Suprapubic skin (tissue), 4 donors: ENCODE results near the gene IGF2R.

ENCODE experiments used
- EP300 ChIP-seq: sonication (generic); formaldehyde crosslinking; IDR thresholded peaks from one replicate; pipeline ENCODE4 v1.6.1; 2017; ENCODE audit warnings: antibody characterized with exemption
- POLR2A ChIP-seq, 2 donors: fragments of 450-650 bp; IDR thresholded peaks; one replicate each; pipeline ENCODE4 v1.6.1; 2017; ENCODE audit warnings: antibody characterized with exemption in 2 of 2, mild to moderate bottlenecking in 2 of 2, moderate library complexity in 2 of 2
- POLR2AphosphoS5 ChIP-seq, 3 donors: sonication (generic); formaldehyde crosslinking; IDR thresholded peaks; one replicate each; pipeline ENCODE4 v1.6.1; 2017; ENCODE audit warnings: antibody characterized with exemption in 3 of 3
- TF ChIP-seq, protein P1 (sequence below), 2 donors: fragments of 200-600 bp in 1 of 2; fragments of 450-650 bp in 1 of 2; sonication (generic) in 1 of 2; IDR thresholded peaks; one replicate each; pipeline ENCODE4 v1.5.1; 2016 to 2019; ENCODE audit warnings: antibody characterized with exemption in 2 of 2, mild to moderate bottlenecking in 1 of 2, moderate library complexity in 1 of 2

GRCh38 chr6:159996626-159997497 lies 28.0 kb downstream of the IGF2R start:
- TF ChIP-seq, protein P1, sequence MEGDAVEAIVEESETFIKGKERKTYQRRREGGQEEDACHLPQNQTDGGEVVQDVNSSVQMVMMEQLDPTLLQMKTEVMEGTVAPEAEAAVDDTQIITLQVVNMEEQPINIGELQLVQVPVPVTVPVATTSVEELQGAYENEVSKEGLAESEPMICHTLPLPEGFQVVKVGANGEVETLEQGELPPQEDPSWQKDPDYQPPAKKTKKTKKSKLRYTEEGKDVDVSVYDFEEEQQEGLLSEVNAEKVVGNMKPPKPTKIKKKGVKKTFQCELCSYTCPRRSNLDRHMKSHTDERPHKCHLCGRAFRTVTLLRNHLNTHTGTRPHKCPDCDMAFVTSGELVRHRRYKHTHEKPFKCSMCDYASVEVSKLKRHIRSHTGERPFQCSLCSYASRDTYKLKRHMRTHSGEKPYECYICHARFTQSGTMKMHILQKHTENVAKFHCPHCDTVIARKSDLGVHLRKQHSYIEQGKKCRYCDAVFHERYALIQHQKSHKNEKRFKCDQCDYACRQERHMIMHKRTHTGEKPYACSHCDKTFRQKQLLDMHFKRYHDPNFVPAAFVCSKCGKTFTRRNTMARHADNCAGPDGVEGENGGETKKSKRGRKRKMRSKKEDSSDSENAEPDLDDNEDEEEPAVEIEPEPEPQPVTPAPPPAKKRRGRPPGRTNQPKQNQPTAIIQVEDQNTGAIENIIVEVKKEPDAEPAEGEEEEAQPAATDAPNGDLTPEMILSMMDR (IDR thresholded peaks at IDR 0.05): no peak
- TF ChIP-seq POLR2AphosphoS5 (IDR thresholded peaks at IDR 0.05) (no peak), EP300 (no peak), POLR2A (IDR thresholded peaks at IDR 0.05) (no peak)
